CD8-positive, alpha-beta memory T cell (primary cell): ENCODE data around the gene LRRC43. TPM values are rescaled to one million over a fixed set of nuclear protein-coding genes. Genes with fewer than 3 reads are reported as not detected.

Experiments used
- polyA plus RNA-seq: library from polyadenylated mRNA; unstranded; fragments of 300-500 nt; fragmentation: Illumina TruSeq; gene quantifications from one replicate; pipeline ENCODE4 v1.2.3, GENCODE V29; 2021
- total RNA-seq, 2 experiments: library from RNA; stranded (reverse); gene quantifications; one replicate each; pipeline ENCODE4 v1.2.3, GENCODE V29; 2021

Gene LRRC43
- total and polyA plus RNA-seq, 3 experiments from 2014 or later = 0.18 to 0.26 (median 0.25) TPM

Other genes with a start within 250 kb of the LRRC43 start
- gene BCL7A, start 161.2 kb upstream of the LRRC43 start, total RNA-seq = 1 to 10 TPM; 2.5 to 3.0 TPM
- gene BCL7A, start 161.2 kb upstream of the LRRC43 start, polyA plus RNA-seq = 3.3 TPM
- 10 to 100 TPM; 32.1 to 33.9 TPM for gene MLXIP, start 104.4 kb upstream of the LRRC43 start, total RNA-seq
- 18.3 TPM for gene MLXIP, start 104.4 kb upstream of the LRRC43 start, polyA plus RNA-seq
- 1 to 10 TPM; 4.1 to 5.1 TPM for gene IL31, start 8.9 kb upstream of the LRRC43 start, total RNA-seq
- gene IL31, start 8.9 kb upstream of the LRRC43 start, polyA plus RNA-seq = not detected
- under 1 TPM; 0.15 to 0.18 TPM for gene B3GNT4, start 20.6 kb downstream of the LRRC43 start, total RNA-seq
- gene B3GNT4, start 20.6 kb downstream of the LRRC43 start, polyA plus RNA-seq = 0.22 TPM
- 10 to 100 TPM; 63.4 to 64.2 TPM for gene DIABLO, start 42.9 kb downstream of the LRRC43 start, total RNA-seq
- gene DIABLO, start 42.9 kb downstream of the LRRC43 start, polyA plus RNA-seq = 71.8 TPM
- 10 to 100 TPM; 43.1 to 44.2 TPM for gene VPS33A, start 83.4 kb downstream of the LRRC43 start, total RNA-seq
- gene VPS33A, start 83.4 kb downstream of the LRRC43 start, polyA plus RNA-seq = 30.6 TPM
- 10 to 100 TPM; 43.9 to 48.2 TPM for gene CLIP1, start 239.5 kb downstream of the LRRC43 start, total RNA-seq
- gene CLIP1, start 239.5 kb downstream of the LRRC43 start, polyA plus RNA-seq = 27.3 TPM